DMS 273 treated with DMSO at 0.1 percent for 48 hours (cell line): Measurements from ENCODE around the gene GBX2.

Experiments
- DNase-seq: peaks from one replicate; lab custom pipeline; 2025; lab: John Stamatoyannopoulos, UW

Gene GBX2

GRCh38 chr2:236167297-236168109, 683 bp downstream of the GBX2 start:
- no peak for DNase-seq

- no peak for DNase-seq
These were observed 1.3 kb downstream of the GBX2 start for GRCh38 chr2:236166796-236167296.

GRCh38 chr2:236165842-236166795, 2.1 kb downstream of the GBX2 start:
- no peak for DNase-seq

GRCh38 chr2:236164925-236165841, 3.0 kb downstream of the GBX2 start:
- DNase-seq = no peak

- no peak for DNase-seq
These were observed 3.8 kb downstream of the GBX2 start for GRCh38 chr2:236164201-236164924.

- DNase-seq = no peak
These were observed 4.5 kb downstream of the GBX2 start for GRCh38 chr2:236163471-236164200.

- DNase-seq = no peak
These were observed 5.2 kb downstream of the GBX2 start for GRCh38 chr2:236162882-236163470.

GRCh38 chr2:236162031-236162845, 5.9 kb downstream of the GBX2 start:
- no peak for DNase-seq

GRCh38 chr2:236161531-236161930, 6.7 kb downstream of the GBX2 start:
- no peak for DNase-seq

- no peak for DNase-seq
These were observed 7.1 kb downstream of the GBX2 start for GRCh38 chr2:236161082-236161462.

GRCh38 chr2:236160366-236161081, 7.7 kb downstream of the GBX2 start:
- no peak for DNase-seq

- no peak for DNase-seq
These were observed 8.4 kb downstream of the GBX2 start for GRCh38 chr2:236159778-236160170.

- DNase-seq = no peak
These were observed 9.0 kb downstream of the GBX2 start for GRCh38 chr2:236158969-236159777.

GRCh38 chr2:236157815-236158498, 10.2 kb downstream of the GBX2 start:
- no peak for DNase-seq

GRCh38 chr2:236157366-236157765, 10.8 kb downstream of the GBX2 start:
- DNase-seq = no peak

GRCh38 chr2:236156860-236157194, 11.4 kb downstream of the GBX2 start:
- DNase-seq = no peak
